Measurements from ENCODE around the gene SYNRG. TPM values are rescaled to one million over a fixed set of nuclear protein-coding genes. Genes with fewer than 3 reads are reported as not detected.
"Not testable (repeated sequence)": the region's sequence is repeated elsewhere in the genome, so short reads cannot be mapped to it uniquely, and the experiment has no call there.

The SYNRG gene
- total and polyA plus RNA-seq, 2 donors (not counting 3 experiments of a cell fraction or from before 2014, with no cell fraction given) = 15.3 to 42.2 TPM

DNA sequence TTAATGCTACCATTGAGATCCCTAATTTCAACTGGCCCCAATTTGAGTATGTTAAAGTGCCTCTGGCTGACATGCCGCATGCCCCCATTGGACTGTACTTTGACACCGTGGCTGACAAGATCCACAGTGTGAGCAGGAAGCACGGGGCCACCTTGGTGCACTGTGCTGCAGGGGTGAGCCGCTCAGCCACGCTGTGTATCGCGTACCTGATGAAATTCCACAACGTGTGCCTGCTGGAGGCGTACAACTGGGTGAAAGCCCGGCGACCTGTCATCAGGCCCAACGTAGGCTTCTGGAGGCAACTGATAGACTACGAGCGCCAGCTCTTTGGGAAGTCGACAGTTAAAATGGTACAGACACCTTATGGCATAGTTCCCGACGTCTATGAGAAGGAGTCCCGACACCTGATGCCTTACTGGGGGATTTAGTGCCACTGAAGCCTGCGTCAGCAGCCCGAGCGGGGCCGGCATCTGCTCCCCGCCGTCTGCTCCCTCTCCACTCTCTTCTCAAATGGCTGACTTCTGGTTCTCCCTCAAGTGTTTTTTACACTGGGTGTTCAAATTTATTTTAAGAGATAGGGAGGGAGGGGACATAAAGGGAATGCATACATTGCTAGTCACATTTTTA lies 96.7 kb downstream of the SYNRG start:
- no peak for TF ChIP-seq MAX (IDR thresholded peaks at IDR 0.05; ENCODE audit: insufficient read depth, insufficient read length)
- TF ChIP-seq FOS (IDR thresholded peaks at IDR 0.05; ENCODE audit: borderline replicate concordance, insufficient read depth, low read length) = no peak
- no peak for TF ChIP-seq JUN (IDR thresholded peaks at IDR 0.05; ENCODE audit: borderline replicate concordance, insufficient read depth, insufficient read length, low read depth)
- no peak for TF ChIP-seq POLR2AphosphoS5 (IDR thresholded peaks at IDR 0.05; ENCODE audit: insufficient read depth, low read depth, low read length)
- no peak for TF ChIP-seq POLR2A (IDR thresholded peaks at IDR 0.05; ENCODE audit: low read depth, low read length)
- no peak for TF ChIP-seq MYC (IDR thresholded peaks at IDR 0.05; ENCODE audit: low read depth, low read length)
- TF ChIP-seq CTCF (IDR thresholded peaks at IDR 0.05; ENCODE audit: extremely low read depth in 1 of 2, insufficient read depth in 1 of 2, low read depth in 1 of 2, low read length in 2 of 2) = no peak
- TF ChIP-seq GATA2 (IDR thresholded peaks at IDR 0.05; ENCODE audit: insufficient read depth, insufficient read length, low read depth, low read length) = no peak
- Histone ChIP-seq H3K27me3 (ENCODE audit: control insufficient read depth in 2 of 2, insufficient read depth in 2 of 2, low read length in 2 of 2) (no peaks in the 10 kb centered on the region), H3K27ac (ENCODE audit: insufficient read depth, low read depth, low read length) (no peak overlapping the region), H3K9me3 (replicated peaks; ENCODE audit: control insufficient read depth, insufficient read depth, low read length) (no peaks in the 10 kb centered on the region), H2AFZ (ENCODE audit: low read depth, low read length) (no peak overlapping the region), H3K9ac (replicated peaks; ENCODE audit: extremely low read depth, insufficient read depth, low read length) (no peak overlapping the region), H4K20me1 (replicated peaks; ENCODE audit: control insufficient read depth, extremely low read depth, insufficient read depth, low read length) (no peaks in the 10 kb centered on the region), H3K4me3 (replicated peaks in 1 of 3; ENCODE audit: insufficient read depth in 1 of 3, low read depth in 1 of 3, low read length in 3 of 3) (no peak overlapping the region), H3K9me1 (replicated peaks; ENCODE audit: control insufficient read depth, extremely low read depth, insufficient read depth, low read length) (no peaks in the 10 kb centered on the region), H3K4me2 (ENCODE audit: insufficient read depth, low read length) (no peak overlapping the region), H3K4me1 (ENCODE audit: control insufficient read depth, extremely low read depth, insufficient read depth, low read length) (no peaks in the 10 kb centered on the region), H3K36me3 (ENCODE audit: control insufficient read depth in 2 of 2, extremely low read depth in 1 of 2, insufficient read depth in 2 of 2, low read length in 2 of 2) (peaks cover 3 to 12% of the 10 kb centered on the region in 2 experiments), H3K79me2 (ENCODE audit: control insufficient read depth, insufficient read depth, low read length) (peaks cover 32% of the 10 kb centered on the region)
- intact Hi-C loops (cut with micrococcal nuclease) = no loop called here
- dilution Hi-C loops (cut with MboI; ENCODE audit: extremely low pct_ligation_motif_present, low sequenced_read_pairs) = no loop called here
- DNase-seq (ENCODE audit: low read depth, low spot score) = no peak
- POLR2A ChIA-PET = interaction anchor here (0.6 kb wide), 1 partner anchor 36 kb away, joined by 6 read pairs; no protein-coding TSS in a partner anchor
- no peak for FAIRE-seq
- CTCF ChIA-PET = interaction anchor here (1.2 to 2.4 kb wide), 2 partner anchors 13 to 139 kb away, joined by 4 to 5 read pairs; no protein-coding TSS in a partner anchor
- no TSS peak for BruUV-seq (replicated peaks)

DNA sequence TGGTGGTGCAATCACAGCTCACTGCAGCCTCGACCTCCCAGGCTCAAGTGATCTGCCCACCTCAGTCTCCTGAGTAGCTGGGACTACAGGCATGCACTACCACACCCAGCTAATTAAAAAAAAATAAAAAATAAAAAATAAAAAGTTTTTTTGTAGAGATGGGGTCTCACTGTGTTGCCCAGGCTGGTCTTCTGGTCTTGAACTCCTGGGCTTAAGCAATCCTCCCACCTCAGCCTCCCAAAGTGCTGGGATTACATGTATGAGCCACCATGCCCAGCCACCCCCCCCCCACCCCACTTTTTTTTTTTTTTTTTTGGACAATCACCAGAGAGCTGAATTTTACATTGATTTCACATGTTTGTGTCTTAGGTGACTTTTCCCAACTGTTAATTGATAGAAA lies 97.6 kb downstream of the SYNRG start:
- dilution Hi-C loops (cut with MboI; ENCODE audit: extremely low pct_ligation_motif_present, low sequenced_read_pairs); intact Hi-C loops (cut with micrococcal nuclease); FAIRE-seq; H3K9ac ChIP-seq (replicated peaks; ENCODE audit: extremely low read depth, insufficient read depth, low read length); H4K20me1 ChIP-seq (replicated peaks; ENCODE audit: control insufficient read depth, extremely low read depth, insufficient read depth, low read length); H3K27me3 ChIP-seq (ENCODE audit: control insufficient read depth in 2 of 2, insufficient read depth in 2 of 2, low read length in 2 of 2); H3K9me1 ChIP-seq (replicated peaks; ENCODE audit: control insufficient read depth, extremely low read depth, insufficient read depth, low read length); H3K27ac ChIP-seq (ENCODE audit: insufficient read depth, low read depth, low read length); H3K4me3 ChIP-seq (replicated peaks in 1 of 3; ENCODE audit: insufficient read depth in 1 of 3, low read depth in 1 of 3, low read length in 3 of 3); H3K4me2 ChIP-seq (ENCODE audit: insufficient read depth, low read length); H3K4me1 ChIP-seq (ENCODE audit: control insufficient read depth, extremely low read depth, insufficient read depth, low read length); BruUV-seq (replicated peaks); H2AFZ ChIP-seq (ENCODE audit: low read depth, low read length); H3K9me3 ChIP-seq (replicated peaks; ENCODE audit: control insufficient read depth, insufficient read depth, low read length); DNase-seq (ENCODE audit: low read depth, low spot score): not testable (repeated sequence)
- H3K36me3 ChIP-seq (ENCODE audit: control insufficient read depth in 2 of 2, extremely low read depth in 1 of 2, insufficient read depth in 2 of 2, low read length in 2 of 2) = peaks cover 0 to 13% of the 10 kb centered on the region in 2 experiments
- H3K79me2 ChIP-seq (ENCODE audit: control insufficient read depth, insufficient read depth, low read length) = peaks cover 41% of the 10 kb centered on the region
- POLR2A ChIA-PET = interaction anchor here (0.6 kb wide), 2 partner anchors 35 to 919 kb away, joined by 3 to 6 read pairs; no protein-coding TSS in a partner anchor
- CTCF ChIA-PET = interaction anchor here (0.6 to 1.4 kb wide), 4 partner anchors 14 to 138 kb away, joined by 3 to 4 read pairs (median 3); no protein-coding TSS in a partner anchor

Measured in endothelial cell of umbilical vein (primary cell).